Spleen (tissue), 11 donors: ENCODE data around the gene KIZ. TPM values are rescaled to one million over a fixed set of nuclear protein-coding genes. Genes with fewer than 3 reads are reported as not detected.

Source experiments
- DNase-seq: peaks from one replicate; pipeline ENCODE4 v3.0.0-alpha.2; 2020
- H3K27ac ChIP-seq, 8 donors: fragments of 200-600 bp; sonication (generic) in 7 of 8; 1 replicate in 4 of 8; 2 replicates in 4 of 8; pipeline versions ENCODE4 v1.5.0 to v1.8.0; 2016 to 2021; ENCODE audit warnings: inconsistent platforms in 4 of 8, mild to moderate bottlenecking in 4 of 8, moderate library complexity in 1 of 8
- H3K27me3 ChIP-seq, 7 donors: fragments of 200-600 bp; sonication (generic) in 6 of 7; replicated peaks in 1 of 7; 1 replicate in 4 of 7; 2 replicates in 3 of 7; pipeline versions ENCODE4 v1.5.0 to v1.8.0; 2016 to 2021; ENCODE audit warnings: inconsistent platforms in 3 of 7, mild to moderate bottlenecking in 1 of 7
- H3K36me3 ChIP-seq, 6 donors: fragments of 200-600 bp; sonication (generic) in 5 of 6; 1 replicate in 4 of 6; 2 replicates in 2 of 6; pipeline versions ENCODE4 v1.5.0 to v1.8.0; 2016 to 2021; ENCODE audit warnings: inconsistent platforms in 2 of 6
- H3K4me1 ChIP-seq, 6 donors: fragments of 200-600 bp; sonication (generic) in 5 of 6; 1 replicate in 3 of 6; 2 replicates in 3 of 6; pipeline versions ENCODE4 v1.5.0 to v1.8.0; 2016 to 2021; ENCODE audit warnings: inconsistent platforms in 3 of 6
- H3K4me3 ChIP-seq, 8 donors: fragments of 200-600 bp; sonication (generic) in 7 of 8; 1 replicate in 4 of 8; 2 replicates in 4 of 8; pipeline versions ENCODE4 v1.5.0 to v1.8.0; 2016 to 2021; ENCODE audit warnings: inconsistent platforms in 4 of 8, mild to moderate bottlenecking in 4 of 8, moderate library complexity in 2 of 8
- H3K9me3 ChIP-seq, 8 donors: fragments of 200-600 bp; sonication (generic) in 7 of 8; 1 replicate in 4 of 8; 2 replicates in 4 of 8; pipeline versions ENCODE4 v1.5.0 to v1.8.0; 2016 to 2021; ENCODE audit warnings: inconsistent platforms in 4 of 8
- CTCF ChIP-seq, 11 experiments: fragments of 200-600 bp in 7 of 11; fragments of 450-650 bp in 4 of 11; sonication (generic) in 4 of 11; IDR thresholded peaks in 8 of 11; conservative IDR thresholded peaks in 3 of 11; 1 replicate in 7 of 11; 2 replicates in 4 of 11; pipeline versions ENCODE4 v1.4.0 to v1.8.0; 2016 to 2021; ENCODE audit warnings: antibody characterized with exemption in 11 of 11, inconsistent platforms in 4 of 11, mild to moderate bottlenecking in 1 of 11
- POLR2A ChIP-seq, 3 donors: fragments of 450-650 bp; IDR thresholded peaks; one replicate each; pipeline ENCODE4 v1.5.1; 2017; ENCODE audit warnings: antibody characterized with exemption in 3 of 3, mild to moderate bottlenecking in 1 of 3
- POLR2AphosphoS5 ChIP-seq, 3 donors: sonication (generic); formaldehyde crosslinking; IDR thresholded peaks; one replicate each; pipeline ENCODE4 v1.5.1; 2017; ENCODE audit warnings: antibody characterized with exemption in 3 of 3
- WGBS, 5 donors: extraction: QIAGEN DNeasy Blood & Tissue Kit in 3 of 5; methylation state at CpG; one replicate each; pipeline versions ENCODE4 v1.1.5 to v1.1.7; 2013 to 2018; 5-methylcytosine and 5-hydroxymethylcytosine counted together
- intact Hi-C: fragments of 100-400 bp; cut with DNase I; formaldehyde crosslinking; loops from one replicate; pipeline ENCODE4 v1.15.0; 2023; ENCODE audit warnings: low total_unique reads
- polyA plus RNA-seq, 3 donors: library from polyadenylated mRNA; stranded (reverse); fragments of 200-250 nt; gene quantifications; one replicate each; pipeline ENCODE4 v1.2.1, GENCODE V29; 2013
- total RNA-seq, 7 donors: library from RNA; depleted of rRNA in 3 of 7; stranded (reverse); fragments of >200 nt in 3 of 7; fragmentation: NEBNext Ultra II Directional in 4 of 7; extraction: Animal tissue kit (Norgen Biotek cat#: 25700) in 4 of 7; gene quantifications; one replicate each; pipeline versions ENCODE4 v1.1.0 to v1.2.1, GENCODE V29; 2016 to 2021
- donor health status: healthy with polysubstance abuse.
- donor health status: DM: no; HTN: no; CAD: no; lungs with moderate emphysema.
- donor health status: DM: no; HTN: no; CAD: no.
- donor health status: Bipolar disorder and iron deficiency.
- donor health status: healthy.
- donor health status: DM: no; HTN: no; CAD: no.
- donor health status: DM: yes; HTN: yes; CAD: no.

Gene KIZ
- total and polyA plus RNA-seq, 10 donors: 9.5 to 57.9 (median 20.2) TPM

GRCh38 chr20:21102603-21103311, 23.1 kb upstream of the KIZ start:
- DNase-seq: peak; percentile 84
- Histone ChIP-seq H3K27ac (peak overlapping the region in 2 of 8 donors; percentile 74 to 82), H3K36me3 (no peaks in the 10 kb centered on the region), H3K4me3 (peak overlapping the region in 7 of 8 donors; percentile 36 to 82 (median 55)), H3K9me3 (peaks cover 0 to 8% (median 0%) of the 10 kb centered on the region in 8 donors), H3K27me3 (peaks cover 3 to 100% (median 100%) of the 10 kb centered on the region in 7 donors), H3K4me1 (peaks cover 33 to 74% (median 58%) of the 10 kb centered on the region in 6 donors)
- intact Hi-C loops: no loop called here
- WGBS, 5 donors: 2 to 3% (median 2%) methylated on average over 18 to 38 of the region's 38 CpGs
- TF ChIP-seq CTCF (IDR thresholded peaks at IDR 0.05 in 8 of 11, conservative IDR thresholded peaks at IDR 0.05 in 3 of 11): no peak
- TF ChIP-seq POLR2AphosphoS5 (IDR thresholded peaks at IDR 0.05): peak in 2 of 3 donors; percentile 28 to 58

DNA sequence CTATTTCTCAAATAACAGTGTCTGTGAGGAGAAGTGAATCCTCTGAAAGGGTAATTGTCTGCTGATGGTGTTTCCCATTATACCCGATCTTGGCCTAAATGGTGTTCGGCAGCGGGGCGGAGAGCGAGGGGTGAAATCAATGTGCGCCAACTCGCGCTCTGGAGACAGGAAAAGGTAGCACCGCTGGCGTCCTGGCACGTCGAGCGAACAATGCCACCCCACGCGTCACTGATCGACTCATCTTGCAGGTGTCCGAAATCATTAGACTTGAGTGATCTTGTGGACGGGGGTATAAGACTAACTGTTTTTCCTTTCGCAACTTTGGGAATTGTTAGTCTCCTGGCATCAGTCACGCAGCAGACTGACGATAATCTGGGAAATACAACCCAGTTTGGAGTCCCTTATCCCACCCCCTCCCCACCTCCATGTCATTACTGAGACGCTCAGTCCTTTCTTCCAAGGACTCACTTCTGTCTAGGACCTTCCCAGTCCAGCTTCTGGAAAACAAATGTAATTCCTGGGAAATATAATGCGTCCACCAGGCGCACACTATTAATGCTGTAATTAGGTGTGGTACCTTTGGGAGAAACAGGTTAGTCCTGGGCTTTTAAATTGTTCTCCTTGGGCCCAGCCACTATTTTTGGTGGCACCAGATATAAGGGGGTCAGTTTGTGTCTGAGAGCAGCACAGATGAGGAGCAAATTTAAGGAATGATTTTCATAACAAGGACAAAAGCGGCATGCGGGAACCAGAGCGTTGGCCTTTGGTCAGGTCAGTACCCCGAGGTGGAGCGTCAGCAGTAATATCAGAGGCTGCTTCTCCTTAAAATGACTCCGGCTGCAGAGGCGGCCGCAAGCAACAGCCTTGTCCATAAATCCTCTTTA, 22.1 kb upstream of the KIZ start:
- peak overlapping the region in 1 of 8 donors; percentile 82 for H3K4me3 ChIP-seq
- WGBS, 5 donors: 9 to 18% (median 12%) methylated on average over 32 of the region's 32 CpGs
- no peak for TF ChIP-seq POLR2AphosphoS5 (IDR thresholded peaks at IDR 0.05)
- no peak for TF ChIP-seq POLR2A (IDR thresholded peaks at IDR 0.05)
- TF ChIP-seq CTCF (IDR thresholded peaks at IDR 0.05 in 8 of 11, conservative IDR thresholded peaks at IDR 0.05 in 3 of 11): no peak
- intact Hi-C loops: no loop called here
- no peaks in the 10 kb centered on the region for H3K36me3 ChIP-seq
- H3K9me3 ChIP-seq: peaks cover 0 to 8% (median 0%) of the 10 kb centered on the region in 8 donors
- H3K27ac ChIP-seq: no peak overlapping the region
- peaks cover 3 to 100% (median 97%) of the 10 kb centered on the region in 7 donors for H3K27me3 ChIP-seq
- peaks cover 33 to 74% (median 58%) of the 10 kb centered on the region in 6 donors for H3K4me1 ChIP-seq
- no peak for DNase-seq

- intact Hi-C loops: no loop called here
- no peak for TF ChIP-seq CTCF (IDR thresholded peaks at IDR 0.05 in 8 of 11, conservative IDR thresholded peaks at IDR 0.05 in 3 of 11)
- TF ChIP-seq POLR2AphosphoS5 (IDR thresholded peaks at IDR 0.05): no peak
- no peak for TF ChIP-seq POLR2A (IDR thresholded peaks at IDR 0.05)
- Histone ChIP-seq H3K27me3 (peaks cover 3 to 100% (median 97%) of the 10 kb centered on the region in 7 donors), H3K9me3 (peaks cover 0 to 8% (median 0%) of the 10 kb centered on the region in 8 donors), H3K4me1 (peaks cover 33 to 70% (median 57%) of the 10 kb centered on the region in 6 donors), H3K4me3 (no peak overlapping the region), H3K27ac (no peak overlapping the region), H3K36me3 (no peaks in the 10 kb centered on the region)
- 16 to 25% (median 17%) methylated on average over 5 of the region's 5 CpGs for WGBS, 5 donors
- no peak for DNase-seq
Observed at GRCh38 chr20:21104466-21104761, 21.5 kb upstream of the KIZ start.

DNA sequence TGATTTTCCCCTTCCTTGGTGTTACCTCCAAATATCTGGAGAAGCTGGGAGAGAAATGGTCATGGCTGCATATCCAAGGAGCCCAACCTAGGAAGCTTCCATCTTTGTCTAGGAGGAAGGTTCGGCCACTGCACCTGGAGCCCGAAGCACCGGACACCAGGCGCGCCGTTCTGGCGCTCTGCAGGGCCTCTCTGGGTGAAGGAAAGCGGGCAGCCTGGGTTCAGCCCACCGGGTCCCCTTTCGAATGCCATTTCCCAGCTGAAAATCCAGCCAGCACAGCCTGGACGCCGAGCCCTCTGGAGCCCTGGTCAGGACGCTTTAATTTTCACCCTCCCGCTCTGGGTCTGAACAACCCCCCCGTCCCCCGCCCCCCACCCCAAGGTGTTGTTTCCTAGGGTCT, 21.0 kb upstream of the KIZ start:
- intact Hi-C loops: no loop called here
- Histone ChIP-seq H3K27ac (no peak overlapping the region), H3K36me3 (no peaks in the 10 kb centered on the region), H3K27me3 (peaks cover 3 to 98% (median 92%) of the 10 kb centered on the region in 7 donors), H3K4me1 (peaks cover 31 to 65% (median 52%) of the 10 kb centered on the region in 6 donors), H3K4me3 (no peak overlapping the region), H3K9me3 (peaks cover 0 to 8% (median 0%) of the 10 kb centered on the region in 8 donors)
- WGBS, 5 donors: 6 to 13% (median 7%) methylated on average over 11 to 16 of the region's 16 CpGs
- no peak for DNase-seq
- TF ChIP-seq CTCF (IDR thresholded peaks at IDR 0.05 in 8 of 11, conservative IDR thresholded peaks at IDR 0.05 in 3 of 11): no peak
- no peak for TF ChIP-seq POLR2AphosphoS5 (IDR thresholded peaks at IDR 0.05)
- no peak for TF ChIP-seq POLR2A (IDR thresholded peaks at IDR 0.05)
